Jurkat, Clone E6-1 (cell line): ENCODE results near the gene NLE1.
"Not testable (repeated sequence)": the region's sequence is repeated elsewhere in the genome, so short reads cannot be mapped to it uniquely, and the experiment has no call there.

Experiments used
- DNase-seq: peaks from one replicate; pipeline ENCODE4 v3.0.0-alpha.2; 2011; ENCODE audit warnings: low read depth, low spot score
- H3K4me3 ChIP-seq: 2 replicates; pipeline ENCODE4 v1.5.1; 2011; ENCODE audit warnings: mild to moderate bottlenecking, low read length, control low read depth, moderate library complexity

Gene NLE1

GRCh38 chr17:35164716-35165115 is 22.6 kb upstream of the NLE1 start:
- DNase-seq: no peak

GRCh38 chr17:35163886-35164285 is 21.8 kb upstream of the NLE1 start:
- H3K4me3 ChIP-seq: no peak overlapping the region
- no peak for DNase-seq

More at GRCh38 chr17:35164716-35165115, 22.6 kb upstream of the NLE1 start:
- no peak overlapping the region for H3K4me3 ChIP-seq

GRCh38 chr17:35162755-35163154 is 20.7 kb upstream of the NLE1 start:
- DNase-seq: no peak
- no peak overlapping the region for H3K4me3 ChIP-seq

GRCh38 chr17:35161281-35161761 is 19.2 kb upstream of the NLE1 start:
- peak; percentile 59 for DNase-seq
- H3K4me3 ChIP-seq: no peak overlapping the region

- no peak overlapping the region for H3K4me3 ChIP-seq
- DNase-seq: peak; percentile 90
Measured at GRCh38 chr17:35160354-35161201, 18.5 kb upstream of the NLE1 start.

GRCh38 chr17:35159940-35160339 is 17.8 kb upstream of the NLE1 start:
- no peak for DNase-seq
- H3K4me3 ChIP-seq: no peak overlapping the region

GRCh38 chr17:35155246-35155645 is 13.1 kb upstream of the NLE1 start:
- DNase-seq: no peak
- H3K4me3 ChIP-seq: no peak overlapping the region

GRCh38 chr17:35154196-35155165 is 12.4 kb upstream of the NLE1 start:
- no peak overlapping the region for H3K4me3 ChIP-seq
- DNase-seq: no peak

GRCh38 chr17:35152421-35153140 is 10.5 kb upstream of the NLE1 start:
- no peak overlapping the region for H3K4me3 ChIP-seq
- DNase-seq: no peak

GRCh38 chr17:35151080-35151479 is 9.0 kb upstream of the NLE1 start:
- H3K4me3 ChIP-seq, DNase-seq: not testable (repeated sequence)

- no peak overlapping the region for H3K4me3 ChIP-seq
- DNase-seq: no peak
Measured at GRCh38 chr17:35149941-35150340, 7.8 kb upstream of the NLE1 start.

GRCh38 chr17:35148144-35148543 is 6.0 kb upstream of the NLE1 start:
- no peak for DNase-seq
- H3K4me3 ChIP-seq: no peak overlapping the region

- H3K4me3 ChIP-seq: no peak within 1 kb of the TSS
- no peak for DNase-seq
Measured at GRCh38 chr17:35147375-35147905, 5.3 kb upstream of the NLE1 start, which contains the start of gene UNC45B. Gene UNC45B (plus strand): TSS chr17:35147817. CDS start chr17:35148264, 447 bp downstream.

GRCh38 chr17:35146214-35146833 is 4.2 kb upstream of the NLE1 start:
- no peak overlapping the region for H3K4me3 ChIP-seq
- DNase-seq: no peak

GRCh38 chr17:35144840-35145239 is 2.7 kb upstream of the NLE1 start:
- no peak overlapping the region for H3K4me3 ChIP-seq
- no peak for DNase-seq

- H3K4me3 ChIP-seq: peak overlapping the region; percentile 97
Measured at GRCh38 chr17:35142467-35142796, 329 bp upstream of the NLE1 start.

GRCh38 chr17:35138218-35138617 is 3.9 kb downstream of the NLE1 start:
- H3K4me3 ChIP-seq: no peak overlapping the region
- no peak for DNase-seq

More at GRCh38 chr17:35142467-35142796, 329 bp upstream of the NLE1 start:
- no peak for DNase-seq

GRCh38 chr17:35135322-35135721 is 6.8 kb downstream of the NLE1 start:
- no peak for DNase-seq
- H3K4me3 ChIP-seq: no peak overlapping the region
